Kidney capillary endothelial cell (primary cell): Measurements from ENCODE around the gene RNGTT.

Experiments used
- DNase-seq: peaks from one replicate; pipeline ENCODE4 v3.0.0-alpha.2; 2018; ENCODE audit warnings: low spot score

RNGTT gene

DNA sequence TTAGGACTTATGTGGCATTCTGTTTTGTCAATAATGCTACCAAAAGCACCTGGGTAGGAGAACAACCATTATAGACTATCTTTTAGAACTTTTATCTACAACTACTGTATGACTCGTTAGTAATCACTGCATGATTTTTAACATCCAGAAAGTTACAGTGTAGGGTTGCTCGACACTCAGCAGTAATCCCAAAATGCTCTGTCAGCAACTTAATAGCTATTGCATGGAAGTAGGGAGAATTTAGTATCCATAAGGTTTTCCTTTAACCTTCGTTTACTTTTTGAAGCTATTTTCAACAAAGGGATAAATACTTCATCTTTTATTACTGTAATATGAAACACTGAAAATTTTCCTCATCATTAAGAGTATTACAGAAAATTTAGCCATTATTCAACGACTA is 309.5 kb downstream of the RNGTT start:
- DNase-seq: no peak

DNA sequence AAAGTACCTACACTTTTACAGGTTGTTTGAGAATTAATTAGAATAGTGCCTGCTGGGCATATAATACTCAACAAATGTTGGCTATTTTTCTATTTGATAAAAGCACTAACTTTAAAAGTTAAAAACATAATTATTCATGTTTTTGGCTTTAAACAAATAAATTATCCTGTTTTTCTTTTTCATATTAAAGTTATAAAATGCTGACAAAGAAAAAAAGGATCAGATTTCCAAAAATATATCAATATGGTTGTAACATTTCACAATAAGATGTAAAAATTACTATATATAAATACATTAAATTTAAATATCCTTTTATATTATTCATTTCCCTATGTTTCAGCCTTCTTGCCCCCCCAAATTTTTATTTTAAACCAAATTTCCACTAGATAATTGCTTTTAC is 312.0 kb downstream of the RNGTT start:
- DNase-seq: no peak

DNA sequence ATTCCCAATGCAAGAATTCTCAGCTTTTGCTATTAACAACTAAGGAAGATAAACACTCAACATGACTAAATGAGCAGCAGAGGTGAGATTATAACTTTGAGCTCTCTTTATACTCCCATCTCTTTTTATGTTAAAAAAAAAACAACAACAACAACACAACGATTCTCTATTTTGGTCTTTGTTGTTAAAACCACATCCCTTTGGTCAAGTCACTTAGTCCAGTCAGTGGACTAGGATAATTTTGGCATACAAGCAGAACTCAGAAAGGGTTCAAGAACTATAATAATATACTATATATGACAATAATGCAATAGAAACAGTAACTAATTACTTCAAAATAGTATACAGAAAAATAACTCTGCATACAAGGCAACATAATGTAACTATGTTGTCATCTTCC is 312.4 kb downstream of the RNGTT start:
- DNase-seq: no peak

DNA sequence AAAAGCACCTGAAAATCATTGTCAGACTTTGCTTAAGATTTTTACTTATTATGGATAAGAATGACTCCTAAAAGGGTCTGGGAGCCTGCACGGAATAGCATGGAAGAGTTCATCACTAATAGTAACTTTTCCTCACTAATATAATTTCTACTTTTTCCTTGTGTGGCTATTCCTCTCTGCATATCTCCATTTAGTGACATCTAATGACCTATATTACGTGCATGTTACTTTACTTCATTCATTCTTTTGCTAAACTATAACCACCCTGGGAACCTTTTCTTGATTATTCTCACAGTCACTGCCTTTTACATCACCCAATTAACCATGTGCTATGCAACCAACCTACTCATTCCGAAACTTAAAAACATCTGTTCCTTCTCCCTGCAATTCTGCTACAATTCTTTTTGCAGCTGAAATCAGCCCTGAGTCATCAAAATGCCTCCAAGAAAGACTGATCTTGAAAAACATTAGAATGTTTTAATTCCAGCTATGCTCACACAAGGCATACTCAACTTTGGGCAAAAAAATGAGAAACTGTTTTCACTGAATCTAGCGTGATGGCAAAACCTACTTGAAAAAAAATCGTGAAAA is 313.3 kb downstream of the RNGTT start:
- DNase-seq: no peak

DNA sequence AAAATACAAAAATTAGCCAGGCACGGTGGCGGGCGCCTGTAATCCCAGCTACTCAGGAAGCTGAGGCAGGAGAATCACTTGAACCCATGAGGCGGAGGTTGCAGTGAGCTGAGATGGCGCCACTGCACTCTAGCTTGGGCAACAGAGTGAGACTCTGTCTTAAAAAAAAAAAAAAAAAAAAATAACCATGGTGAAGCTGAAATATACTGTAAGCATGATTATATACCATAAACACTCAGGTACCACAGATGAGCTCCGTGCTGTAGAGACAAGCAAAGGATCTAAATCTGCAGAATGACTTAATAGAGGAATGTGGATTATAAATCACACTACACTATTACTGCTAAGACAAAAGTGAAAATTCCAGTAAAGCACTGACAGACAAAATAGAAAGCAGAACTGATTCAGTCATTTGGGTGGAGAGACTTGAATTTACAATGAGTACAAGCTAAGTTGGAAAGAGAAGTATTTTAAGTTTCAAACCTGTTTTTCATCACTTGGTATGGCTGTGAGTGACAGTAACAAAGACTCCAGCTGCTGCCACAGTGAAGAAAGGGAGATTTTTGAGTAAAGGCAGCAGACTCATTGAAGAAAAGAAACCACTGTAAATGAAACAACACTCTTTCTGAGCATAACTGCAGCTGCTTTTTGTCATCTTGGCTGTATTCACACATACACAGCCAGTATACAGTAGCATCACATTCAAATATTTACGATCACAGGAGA is 322.1 kb downstream of the RNGTT start:
- no peak for DNase-seq

DNA sequence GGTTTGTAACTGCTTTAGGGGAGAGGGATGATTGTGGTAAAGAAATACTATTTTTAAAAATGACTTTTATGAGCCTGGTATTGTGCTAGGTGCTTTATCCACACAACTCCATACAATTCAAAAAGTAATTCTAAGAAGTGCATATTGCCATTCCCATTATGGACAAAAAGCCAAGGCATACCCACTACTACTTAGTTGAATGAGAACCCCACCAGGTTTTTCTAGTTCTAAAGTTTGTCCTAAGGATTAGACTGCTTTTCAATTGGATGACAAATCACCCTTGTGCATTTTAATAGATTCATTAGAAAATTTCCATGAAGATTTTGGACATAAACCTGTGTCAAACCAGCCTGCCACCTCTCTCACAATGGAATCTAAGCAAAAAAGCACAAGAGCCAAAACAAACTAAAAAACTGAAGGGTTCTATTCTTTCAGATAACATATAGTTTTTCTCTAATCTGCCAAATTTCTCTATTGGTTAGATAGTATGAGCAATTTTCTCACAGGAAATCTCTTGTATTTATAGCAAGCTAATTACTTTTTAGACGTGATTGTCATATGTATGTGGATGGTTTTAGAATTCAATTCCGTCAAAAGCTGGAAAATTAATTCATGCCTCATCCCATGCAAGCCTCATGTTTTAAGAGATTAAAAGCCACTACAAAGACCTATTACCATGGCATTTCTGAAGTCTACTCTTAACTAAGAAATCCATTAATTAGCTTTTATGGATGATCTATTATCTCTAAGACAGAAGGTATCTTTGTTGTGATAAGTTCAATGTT is 325.5 kb downstream of the RNGTT start:
- no peak for DNase-seq

DNA sequence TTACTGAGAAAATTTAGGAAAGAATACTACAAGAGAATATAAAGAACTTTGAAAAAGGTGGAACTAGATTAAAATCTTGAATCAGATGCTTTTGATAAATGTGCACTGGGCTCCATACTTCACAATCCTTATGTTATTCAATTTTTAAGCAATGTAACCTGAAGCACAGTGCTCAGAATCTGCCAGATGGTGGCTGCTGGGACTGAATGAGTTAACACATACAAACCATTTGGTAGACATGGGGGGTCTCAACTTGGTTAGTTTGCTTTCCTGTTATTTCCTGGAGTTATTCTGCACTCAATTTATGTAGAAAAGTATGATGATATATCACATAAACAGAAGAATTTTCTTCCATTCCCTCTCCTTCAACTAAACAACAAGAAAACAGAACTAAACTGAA is 326.5 kb downstream of the RNGTT start:
- DNase-seq: no peak

DNA sequence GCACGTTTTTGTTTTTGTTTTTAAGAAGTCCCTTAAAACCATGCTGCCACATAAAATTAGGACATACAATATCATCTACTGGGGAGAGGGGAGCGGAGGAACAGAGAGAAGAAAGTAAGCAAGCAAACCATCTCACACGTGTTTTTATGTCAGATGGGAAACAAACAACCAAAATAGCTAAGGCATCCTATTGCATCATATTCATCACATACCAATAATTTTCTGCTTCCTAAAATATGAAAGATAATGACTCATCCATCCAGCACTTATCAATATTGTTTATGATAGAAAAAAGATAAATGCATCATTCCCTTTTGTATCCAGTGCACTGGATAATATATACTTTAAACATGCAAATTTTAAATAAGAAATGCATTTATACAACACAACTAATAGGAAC is 329.6 kb downstream of the RNGTT start:
- no peak for DNase-seq

DNA sequence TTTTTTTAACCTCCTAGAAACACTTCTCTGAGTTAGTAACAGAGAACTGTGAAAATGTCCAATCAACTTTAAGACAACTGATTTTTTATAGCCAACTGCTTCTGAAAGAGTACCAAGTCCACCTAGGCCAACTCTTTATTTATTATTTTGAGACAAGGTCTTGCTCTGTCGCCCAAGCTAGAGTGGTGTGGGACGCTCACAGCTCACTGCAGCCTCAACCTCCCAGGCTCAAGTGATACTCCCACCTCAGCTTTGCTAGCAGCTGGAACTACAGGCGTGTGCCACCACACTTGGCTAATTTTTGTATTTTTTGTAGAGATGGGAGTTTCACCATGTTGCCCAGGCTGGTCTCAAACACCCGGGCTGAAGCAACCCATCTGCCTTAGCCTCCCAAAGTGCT is 331.6 kb downstream of the RNGTT start:
- no peak for DNase-seq

DNA sequence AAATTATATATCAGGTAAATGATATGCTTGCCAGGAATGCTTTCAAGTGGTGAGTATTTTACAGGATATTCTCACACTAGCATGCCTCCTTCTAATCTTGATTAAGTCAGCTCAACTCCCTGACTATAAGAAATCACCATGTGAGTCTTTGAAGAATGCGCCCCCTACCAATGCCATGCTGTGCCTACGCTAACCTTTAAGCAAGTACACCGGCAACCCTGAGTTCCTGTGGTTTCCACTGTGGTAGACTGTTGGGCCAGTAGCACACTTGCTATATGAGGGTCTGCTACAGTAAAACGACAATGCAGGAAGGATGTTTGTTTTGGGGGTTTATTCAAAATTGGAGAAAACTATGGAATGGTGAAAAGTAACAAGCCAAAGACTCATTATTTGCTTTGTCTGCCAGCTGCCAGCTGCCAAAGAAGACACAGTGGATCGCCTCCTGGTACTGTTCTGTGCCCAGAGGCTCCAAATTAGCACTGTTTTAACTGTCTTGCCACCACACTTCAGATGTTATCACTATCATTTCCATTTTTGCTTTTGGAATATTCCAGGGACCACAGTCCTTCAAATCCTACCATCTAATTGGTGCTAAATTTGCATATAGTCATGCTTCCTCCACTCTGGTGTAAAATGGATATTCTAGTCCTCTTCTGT is 333.5 kb downstream of the RNGTT start:
- DNase-seq: no peak

DNA sequence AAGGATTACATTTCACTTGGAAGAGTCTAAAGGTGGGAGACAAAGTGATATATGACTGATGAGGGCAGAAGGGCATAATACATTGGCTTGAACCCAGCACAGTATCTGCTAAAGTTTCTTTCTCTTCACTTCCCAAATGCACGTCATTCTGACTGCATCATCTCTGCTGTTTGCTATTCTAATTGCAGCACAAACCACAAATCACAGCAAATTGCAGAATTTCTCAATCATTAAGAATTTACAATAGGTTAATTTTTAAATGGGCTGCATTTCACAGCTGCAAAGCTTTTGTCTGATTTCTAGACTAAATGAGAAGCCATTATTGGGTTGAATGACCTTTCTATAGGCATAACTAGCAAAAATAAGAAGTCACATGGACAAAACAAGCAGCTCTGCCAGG is 337.0 kb downstream of the RNGTT start:
- no peak for DNase-seq

DNA sequence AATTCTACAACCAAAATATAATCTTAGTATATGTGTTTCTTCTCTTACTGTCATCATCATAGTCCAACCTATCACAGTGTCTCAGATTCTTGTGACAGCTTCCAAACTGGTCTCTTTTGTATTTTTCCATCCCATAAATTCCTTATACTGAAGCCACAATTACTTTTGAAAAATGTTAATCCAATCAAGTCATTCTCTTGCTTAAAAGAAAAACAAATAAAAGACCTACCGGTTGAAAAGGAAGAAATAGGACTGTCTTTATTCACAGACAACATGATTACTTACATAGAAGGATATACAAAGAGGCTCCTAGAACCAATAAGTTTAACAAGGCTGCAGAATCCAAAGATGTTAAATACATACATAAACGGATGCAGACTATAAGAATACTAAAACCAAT is 339.9 kb downstream of the RNGTT start:
- DNase-seq: no peak

DNA sequence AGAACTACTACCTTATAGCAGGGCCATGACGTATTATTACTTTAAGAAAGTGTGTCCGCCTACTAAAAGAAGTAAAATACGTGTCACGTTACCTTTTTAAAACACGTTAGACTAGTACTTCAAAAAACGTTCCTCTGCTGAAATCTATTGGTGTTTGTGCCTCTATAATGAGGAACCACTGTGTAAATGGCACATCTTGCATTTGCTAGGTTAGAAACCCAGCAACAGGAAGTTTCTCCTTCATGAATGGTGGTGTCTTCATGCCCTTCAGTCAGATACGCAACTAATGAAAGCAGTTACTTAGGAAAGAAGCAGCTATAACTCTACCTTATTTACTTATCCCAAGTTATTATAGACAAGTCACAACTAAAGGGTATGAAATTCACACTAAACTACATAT is 343.5 kb downstream of the RNGTT start:
- no peak for DNase-seq

DNA sequence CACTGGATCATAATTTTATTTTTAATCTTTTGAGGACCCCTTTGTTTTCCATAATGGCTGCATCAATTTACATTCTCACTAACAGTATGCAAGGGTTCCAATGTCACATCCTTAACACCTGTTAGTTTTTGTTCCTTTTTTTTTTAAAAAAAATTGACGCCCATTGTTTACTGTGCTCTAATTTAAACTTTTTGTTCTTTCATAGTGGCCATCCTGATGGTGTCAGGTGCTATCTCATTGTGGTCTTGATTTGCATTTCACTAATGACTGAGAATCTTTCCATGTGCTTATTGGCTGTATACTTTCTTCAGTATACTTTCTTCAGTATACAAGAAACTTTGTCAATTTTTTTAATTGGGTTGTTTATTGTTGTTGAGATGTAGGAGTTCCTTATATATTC is 347.0 kb downstream of the RNGTT start:
- DNase-seq: no peak

DNA sequence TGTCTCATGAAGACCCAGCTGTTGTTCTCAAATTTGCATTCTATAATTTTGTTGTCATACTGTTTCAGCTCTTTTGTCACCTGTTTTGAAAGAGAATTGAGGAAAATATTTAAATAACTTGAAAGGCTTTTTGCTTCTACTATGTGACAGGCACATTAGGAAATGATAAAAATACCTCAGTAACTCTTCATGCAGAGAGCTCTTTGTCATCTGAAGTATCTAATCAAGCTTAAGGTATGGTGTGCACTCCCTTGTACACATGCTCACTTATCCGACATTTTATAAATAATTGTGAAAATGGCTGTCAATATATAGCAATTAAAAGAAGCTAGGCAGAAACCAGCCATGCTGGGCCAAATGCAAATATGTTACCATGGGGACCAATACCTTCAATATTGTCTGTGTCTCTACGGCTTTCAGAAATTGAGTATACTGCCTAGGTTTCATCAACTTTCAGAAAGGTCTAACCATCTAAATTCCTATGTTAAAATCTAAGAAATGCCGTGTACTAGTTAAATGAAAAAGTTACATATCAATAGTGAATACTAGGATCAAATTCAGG is 349.0 kb downstream of the RNGTT start:
- DNase-seq: no peak

DNA sequence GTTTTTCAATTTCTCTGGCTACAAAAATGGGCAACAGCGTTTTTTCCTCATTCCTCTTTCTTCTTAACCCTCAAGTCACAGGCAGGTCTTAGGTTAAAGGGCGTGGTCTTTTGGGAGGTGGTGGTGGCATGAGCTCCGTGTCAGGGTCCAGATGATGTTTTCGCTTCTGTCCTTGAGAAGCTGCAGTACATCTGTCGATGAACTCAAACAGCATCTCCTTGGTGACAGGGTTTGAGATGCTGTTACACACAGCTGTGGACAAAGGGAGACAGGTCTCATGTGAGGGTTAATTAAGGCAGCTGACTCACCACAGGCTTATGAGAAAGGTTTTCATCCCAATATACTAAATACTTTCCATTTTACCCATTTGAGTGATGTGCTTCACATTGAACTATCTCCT is 350.8 kb downstream of the RNGTT start:
- DNase-seq: no peak

DNA sequence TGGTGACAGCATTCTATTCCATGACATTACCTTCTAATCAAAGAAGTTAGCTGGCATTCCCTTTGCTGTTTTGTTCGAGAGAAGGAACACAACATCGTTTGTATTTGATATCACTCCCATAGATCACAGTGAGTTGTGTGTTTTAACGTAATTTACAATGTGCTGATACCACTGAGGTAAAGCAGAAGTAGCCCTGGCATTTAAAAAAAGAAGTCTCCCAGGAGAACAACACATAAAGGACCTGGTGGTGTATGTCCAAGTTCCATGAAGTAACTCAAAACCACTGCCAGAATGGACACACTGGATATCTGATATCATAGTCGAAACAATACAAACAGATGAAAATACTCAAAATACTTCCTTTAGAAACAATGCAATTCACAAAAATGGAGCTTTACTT is 351.7 kb downstream of the RNGTT start:
- no peak for DNase-seq

DNA sequence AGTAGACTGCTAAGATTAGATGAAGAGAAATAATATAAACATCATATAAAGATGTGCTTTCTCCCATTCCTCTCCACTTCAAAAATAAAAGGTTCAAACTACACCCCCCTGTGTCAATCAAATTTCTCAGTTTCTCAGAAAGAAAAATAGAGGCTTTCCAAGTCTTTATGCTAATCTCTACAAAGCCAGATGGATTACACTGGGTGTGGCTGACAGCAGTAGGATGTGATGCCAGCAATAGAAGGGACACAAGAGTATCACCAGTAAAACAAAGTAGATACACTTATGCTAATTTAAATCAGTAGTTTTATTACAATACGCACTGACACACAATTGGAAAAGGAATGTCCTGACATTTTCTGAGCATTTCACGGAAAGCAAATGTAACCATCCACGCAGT is 353.4 kb downstream of the RNGTT start:
- no peak for DNase-seq

DNA sequence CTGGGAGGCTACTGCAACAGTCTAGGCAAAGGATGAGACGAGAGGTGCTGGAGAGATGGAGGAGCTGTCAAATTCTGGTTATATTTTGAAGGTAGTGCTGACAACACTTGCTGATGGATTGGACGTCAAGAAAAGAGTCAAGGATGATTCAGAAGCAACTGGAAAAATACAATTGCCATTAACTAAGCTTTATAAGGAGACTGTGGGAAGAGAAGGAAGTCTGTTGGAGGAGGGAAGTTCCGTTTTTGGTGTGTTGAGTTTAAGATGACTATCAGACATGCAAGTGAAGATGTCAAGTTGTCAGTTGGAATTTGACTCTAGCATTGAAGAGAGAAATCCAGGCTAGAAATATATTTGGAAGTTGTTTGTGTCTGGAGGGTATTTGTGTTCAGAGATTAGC is 358.1 kb downstream of the RNGTT start:
- DNase-seq: no peak

DNA sequence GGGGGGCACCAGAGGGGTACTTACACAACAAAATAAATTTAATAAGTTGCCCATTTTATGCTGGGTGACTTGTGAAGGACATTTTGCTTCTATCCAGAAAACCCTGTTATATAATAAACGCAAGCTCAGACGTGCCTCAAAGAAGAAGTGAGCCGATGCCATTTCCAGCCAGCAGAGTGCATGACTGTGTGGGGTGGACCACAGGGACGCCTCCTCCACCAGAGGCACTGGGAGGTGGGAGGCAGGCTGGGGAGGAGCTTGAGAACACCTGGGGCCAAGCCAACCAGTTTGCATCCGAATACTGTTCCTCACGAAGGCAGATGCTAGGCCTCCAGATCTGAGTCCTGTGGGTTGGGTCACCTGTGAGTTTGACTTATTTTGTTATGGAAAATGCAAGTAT is 363.8 kb downstream of the RNGTT start:
- DNase-seq: no peak

DNA sequence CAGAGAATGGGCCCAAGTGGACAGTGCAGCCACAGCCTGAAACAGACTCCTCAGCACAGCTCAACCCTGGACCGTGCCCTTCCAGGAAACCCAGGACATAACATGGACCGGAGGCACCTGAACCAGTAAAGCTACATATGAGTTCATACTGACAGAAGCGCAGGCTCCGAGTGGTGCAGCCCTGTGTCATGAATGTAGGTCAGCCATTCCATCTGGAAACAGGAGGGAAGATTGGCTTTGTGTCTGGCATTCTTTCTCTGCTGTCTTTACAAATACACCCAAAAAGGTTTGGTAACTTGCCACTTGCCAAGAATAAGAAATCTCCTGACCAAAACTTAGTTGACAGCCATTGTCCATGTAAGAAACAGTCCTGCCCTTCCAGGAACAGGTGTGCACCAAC is 366.6 kb downstream of the RNGTT start:
- DNase-seq: no peak

DNA sequence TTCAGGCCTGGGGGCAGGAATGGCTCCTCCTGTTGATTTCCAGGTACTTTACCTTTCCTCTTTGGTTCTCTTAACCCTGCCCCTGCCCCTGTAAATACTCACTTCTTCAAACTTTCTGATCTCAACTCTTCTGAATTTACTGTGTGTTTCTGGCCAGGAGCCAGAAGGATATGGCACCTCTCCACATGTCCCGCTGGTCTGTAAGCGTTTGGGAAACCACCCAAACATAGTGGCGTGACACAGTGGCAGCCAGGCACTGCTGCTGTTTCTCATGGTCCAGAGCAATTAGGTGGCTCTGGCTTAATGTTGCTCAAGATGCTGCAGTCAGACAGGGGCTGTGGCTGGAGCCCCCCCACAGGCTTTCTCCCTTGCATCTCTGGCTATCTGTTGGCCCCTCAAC is 374.5 kb downstream of the RNGTT start:
- DNase-seq: no peak

DNA sequence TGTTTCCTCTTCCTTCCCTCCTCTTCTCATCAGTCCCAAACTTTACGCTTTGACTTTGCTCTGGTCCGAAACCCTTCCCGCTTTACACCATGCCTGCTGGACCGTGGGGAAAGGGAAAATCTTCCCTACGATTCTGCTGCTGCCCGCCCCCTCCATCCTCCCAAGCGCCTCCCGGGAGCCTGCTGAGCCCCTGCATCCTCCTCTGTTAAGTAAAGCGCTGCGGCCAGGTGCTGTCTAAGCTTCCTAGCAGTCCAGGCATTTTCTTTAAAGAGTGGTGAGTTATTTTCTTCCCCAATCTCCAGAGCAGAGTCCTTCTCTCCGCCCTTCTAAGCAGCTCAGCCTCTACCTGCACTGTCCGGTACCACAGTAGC is 376.3 kb downstream of the RNGTT start:
- no peak for DNase-seq
